ENCODE measurements around the gene THEM5.
"Not testable (repeated sequence)": the region's sequence is repeated elsewhere in the genome, so short reads cannot be mapped to it uniquely, and the experiment has no call there.

The THEM5 gene

GRCh38 chr1:151888972-151889570, 35.6 kb upstream of the THEM5 start:
- no peak overlapping the region for H3K4me3 ChIP-seq

GRCh38 chr1:151887028-151887427, 33.5 kb upstream of the THEM5 start:
- no peaks in the 10 kb centered on the region for H3K36me3 ChIP-seq (ENCODE audit: insufficient read depth, low read length)
- H3K9ac ChIP-seq (ENCODE audit: insufficient read length): no peak overlapping the region
- no peaks in the 10 kb centered on the region for H3K9me3 ChIP-seq (ENCODE audit: low read depth, low read length)
- no peak overlapping the region for H3K27ac ChIP-seq
- no peak overlapping the region for H3K4me3 ChIP-seq
- TF ChIP-seq FOXP2 (optimal IDR thresholded peaks at IDR 0.05; ENCODE audit: control extremely low read depth, extremely low read length, insufficient read depth) (no peak), POLR2AphosphoS5 (IDR thresholded peaks at IDR 0.05; ENCODE audit: borderline replicate concordance, low read depth, low read length) (no peak), EZH2 (IDR thresholded peaks at IDR 0.05) (no peak)
- no peak for DNase-seq (ENCODE audit: low read depth, low spot score)

More at GRCh38 chr1:151888972-151889570, 35.6 kb upstream of the THEM5 start:
- TF ChIP-seq EZH2 (IDR thresholded peaks at IDR 0.05): no peak
- no peak for TF ChIP-seq FOXP2 (optimal IDR thresholded peaks at IDR 0.05; ENCODE audit: control extremely low read depth, extremely low read length, insufficient read depth)
- TF ChIP-seq POLR2AphosphoS5 (IDR thresholded peaks at IDR 0.05; ENCODE audit: borderline replicate concordance, low read depth, low read length): no peak
- Histone ChIP-seq H3K9me3 (ENCODE audit: low read depth, low read length) (no peaks in the 10 kb centered on the region), H3K9ac (ENCODE audit: insufficient read length) (no peak overlapping the region), H3K27ac (no peak overlapping the region), H3K36me3 (ENCODE audit: insufficient read depth, low read length) (no peaks in the 10 kb centered on the region)
- DNase-seq (ENCODE audit: low read depth, low spot score): no peak

- no peak overlapping the region for H3K27ac ChIP-seq
- H3K9ac ChIP-seq (ENCODE audit: insufficient read length): no peak overlapping the region
- no peaks in the 10 kb centered on the region for H3K36me3 ChIP-seq (ENCODE audit: insufficient read depth, low read length)
- TF ChIP-seq POLR2AphosphoS5 (IDR thresholded peaks at IDR 0.05; ENCODE audit: borderline replicate concordance, low read depth, low read length) (no peak), FOXP2 (optimal IDR thresholded peaks at IDR 0.05; ENCODE audit: control extremely low read depth, extremely low read length, insufficient read depth) (no peak), EZH2 (IDR thresholded peaks at IDR 0.05) (no peak)
- H3K4me3 ChIP-seq: no peak overlapping the region
- H3K9me3 ChIP-seq (ENCODE audit: low read depth, low read length): no peaks in the 10 kb centered on the region
- DNase-seq (ENCODE audit: low read depth, low spot score): no peak
Measured at GRCh38 chr1:151885479-151885878, 32.0 kb upstream of the THEM5 start.

GRCh38 chr1:151884879-151885278, 31.4 kb upstream of the THEM5 start:
- H3K9ac ChIP-seq (ENCODE audit: insufficient read length); H3K4me3 ChIP-seq; DNase-seq (ENCODE audit: low read depth, low spot score); H3K36me3 ChIP-seq (ENCODE audit: insufficient read depth, low read length); H3K27ac ChIP-seq; H3K9me3 ChIP-seq (ENCODE audit: low read depth, low read length): not testable (repeated sequence)

- not testable (repeated sequence) for H3K9ac ChIP-seq (ENCODE audit: insufficient read length)
Measured at GRCh38 chr1:151884445-151884844, 30.9 kb upstream of the THEM5 start.

GRCh38 chr1:151883898-151884297, 30.4 kb upstream of the THEM5 start:
- DNase-seq (ENCODE audit: low read depth, low spot score); H3K36me3 ChIP-seq (ENCODE audit: insufficient read depth, low read length); H3K9me3 ChIP-seq (ENCODE audit: low read depth, low read length); H3K4me3 ChIP-seq; H3K27ac ChIP-seq; H3K9ac ChIP-seq (ENCODE audit: insufficient read length): not testable (repeated sequence)

More at GRCh38 chr1:151884445-151884844, 30.9 kb upstream of the THEM5 start:
- not testable (repeated sequence) for DNase-seq (ENCODE audit: low read depth, low spot score); H3K36me3 ChIP-seq (ENCODE audit: insufficient read depth, low read length); H3K4me3 ChIP-seq; H3K9me3 ChIP-seq (ENCODE audit: low read depth, low read length); H3K27ac ChIP-seq

GRCh38 chr1:151882918-151883317, 29.4 kb upstream of the THEM5 start:
- not testable (repeated sequence) for H3K9me3 ChIP-seq (ENCODE audit: low read depth, low read length); H3K36me3 ChIP-seq (ENCODE audit: insufficient read depth, low read length); H3K27ac ChIP-seq; H3K4me3 ChIP-seq; H3K9ac ChIP-seq (ENCODE audit: insufficient read length); DNase-seq (ENCODE audit: low read depth, low spot score)

- Histone ChIP-seq H3K4me3 (no peak overlapping the region), H3K9me3 (ENCODE audit: low read depth, low read length) (no peaks in the 10 kb centered on the region), H3K9ac (ENCODE audit: insufficient read length) (no peak overlapping the region), H3K27ac (no peak overlapping the region), H3K36me3 (ENCODE audit: insufficient read depth, low read length) (no peaks in the 10 kb centered on the region)
- TF ChIP-seq POLR2AphosphoS5 (IDR thresholded peaks at IDR 0.05; ENCODE audit: borderline replicate concordance, low read depth, low read length) (no peak), FOXP2 (optimal IDR thresholded peaks at IDR 0.05; ENCODE audit: control extremely low read depth, extremely low read length, insufficient read depth) (no peak), EZH2 (IDR thresholded peaks at IDR 0.05) (no peak)
- DNase-seq (ENCODE audit: low read depth, low spot score): no peak
Measured at GRCh38 chr1:151882466-151882865, 29.0 kb upstream of the THEM5 start.

- DNase-seq (ENCODE audit: low read depth, low spot score): no peak
- TF ChIP-seq POLR2AphosphoS5 (IDR thresholded peaks at IDR 0.05; ENCODE audit: borderline replicate concordance, low read depth, low read length): no peak
- TF ChIP-seq EZH2 (IDR thresholded peaks at IDR 0.05): no peak
- no peak for TF ChIP-seq FOXP2 (optimal IDR thresholded peaks at IDR 0.05; ENCODE audit: control extremely low read depth, extremely low read length, insufficient read depth)
Measured at GRCh38 chr1:151881479-151881878, 28.0 kb upstream of the THEM5 start.

More at GRCh38 chr1:151881479-151881878, 28.0 kb upstream of the THEM5 start:
- Histone ChIP-seq H3K9ac (ENCODE audit: insufficient read length) (no peak overlapping the region), H3K9me3 (ENCODE audit: low read depth, low read length) (no peaks in the 10 kb centered on the region), H3K4me3 (no peak overlapping the region), H3K27ac (no peak overlapping the region), H3K36me3 (ENCODE audit: insufficient read depth, low read length) (no peaks in the 10 kb centered on the region)
